ENCODE results near the gene PDE4D.

DNA sequence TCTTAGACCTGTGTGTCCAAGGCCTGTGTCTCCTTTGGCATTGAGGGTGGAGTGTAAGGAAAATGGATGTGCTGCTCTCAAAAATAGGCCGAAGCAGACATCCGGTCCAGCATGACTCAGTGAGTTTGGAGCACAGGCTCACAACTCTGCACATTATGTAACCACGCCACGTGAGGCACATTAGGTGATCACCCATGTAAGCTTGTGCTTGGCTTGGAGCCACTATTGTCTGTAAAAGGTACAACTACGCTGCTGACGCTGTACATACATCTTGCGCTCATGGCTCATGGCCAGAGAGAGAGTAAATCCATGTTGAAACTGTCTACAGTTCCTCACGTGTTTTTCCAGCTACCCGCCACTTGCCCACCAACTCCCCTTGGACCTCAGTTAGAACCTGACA lies 177.5 kb downstream of the PDE4D start:
- TF ChIP-seq, protein P1, sequence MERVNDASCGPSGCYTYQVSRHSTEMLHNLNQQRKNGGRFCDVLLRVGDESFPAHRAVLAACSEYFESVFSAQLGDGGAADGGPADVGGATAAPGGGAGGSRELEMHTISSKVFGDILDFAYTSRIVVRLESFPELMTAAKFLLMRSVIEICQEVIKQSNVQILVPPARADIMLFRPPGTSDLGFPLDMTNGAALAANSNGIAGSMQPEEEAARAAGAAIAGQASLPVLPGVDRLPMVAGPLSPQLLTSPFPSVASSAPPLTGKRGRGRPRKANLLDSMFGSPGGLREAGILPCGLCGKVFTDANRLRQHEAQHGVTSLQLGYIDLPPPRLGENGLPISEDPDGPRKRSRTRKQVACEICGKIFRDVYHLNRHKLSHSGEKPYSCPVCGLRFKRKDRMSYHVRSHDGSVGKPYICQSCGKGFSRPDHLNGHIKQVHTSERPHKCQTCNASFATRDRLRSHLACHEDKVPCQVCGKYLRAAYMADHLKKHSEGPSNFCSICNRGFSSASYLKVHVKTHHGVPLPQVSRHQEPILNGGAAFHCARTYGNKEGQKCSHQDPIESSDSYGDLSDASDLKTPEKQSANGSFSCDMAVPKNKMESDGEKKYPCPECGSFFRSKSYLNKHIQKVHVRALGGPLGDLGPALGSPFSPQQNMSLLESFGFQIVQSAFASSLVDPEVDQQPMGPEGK (CRISPR knock-in tag; IDR thresholded peaks at IDR 0.05; ENCODE audit: borderline replicate concordance) = no peak
- no peak for TF ChIP-seq ZNF565 (CRISPR knock-in tag; conservative IDR thresholded peaks at IDR 0.05; ENCODE audit: low read depth)

Measured in SK-N-SH treated with all-trans-retinoic acid at 6 μM for 48 hours (cell line).